ENCODE measurements around the gene NPM1. TPM values are rescaled to one million over a fixed set of nuclear protein-coding genes. Genes with fewer than 3 reads are reported as not detected.

Gene NPM1
- total and polyA plus RNA-seq, 4 experiments from 2014 or later: 595 to 892 (median 817) TPM

- H3K4me3 ChIP-seq (ENCODE audit: low read length in 2 of 2): no peak overlapping the region
- ChIA-PET CTCF (ENCODE audit: partially characterized antibody) (no interaction called here), POLR2A (ENCODE audit: partially characterized antibody) (interaction anchor here (1.2 kb wide), 1 partner anchor 35 kb away, joined by 3 read pairs; the partner anchor contains the start of gene NPM1)
- H3K9me3 Mint-ChIP-seq: no peaks in the 10 kb centered on the region
- no peaks in the 10 kb centered on the region for H3K36me3 ChIP-seq (ENCODE audit: insufficient read depth, low read length)
- no peaks in the 10 kb centered on the region for H3K9me3 ChIP-seq (ENCODE audit: control insufficient read depth in 1 of 2, low read length in 2 of 2)
- peaks cover 7 to 9% of the 10 kb centered on the region in 2 donors for H3K27me3 Mint-ChIP-seq
- H3K4me1 ChIP-seq (ENCODE audit: insufficient read depth, low read length): peaks cover 20% of the 10 kb centered on the region
- no peak overlapping the region for H3K27ac ChIP-seq (ENCODE audit: low read depth, low read length)
- intact Hi-C loops (cut with micrococcal nuclease): no loop called here
- no peak for DNase-seq
- H3K36me3 Mint-ChIP-seq: no peaks in the 10 kb centered on the region
- peaks cover 10% of the 10 kb centered on the region for H3K27me3 ChIP-seq (ENCODE audit: insufficient read depth, low read length)
- no peak overlapping the region for H3K27ac Mint-ChIP-seq
- no peak overlapping the region for H3K4me3 Mint-ChIP-seq
- peaks cover 5 to 20% (median 13%) of the 10 kb centered on the region in 4 donors for H3K4me1 Mint-ChIP-seq
Observed at GRCh38 chr5:171422495-171422894, 34.8 kb downstream of the NPM1 start.

- no peaks in the 10 kb centered on the region for H3K36me3 ChIP-seq (ENCODE audit: insufficient read depth, low read length)
- intact Hi-C loops (cut with micrococcal nuclease): no loop called here
- H3K27me3 ChIP-seq (ENCODE audit: insufficient read depth, low read length): peaks cover 10% of the 10 kb centered on the region
- no peaks in the 10 kb centered on the region for H3K36me3 Mint-ChIP-seq
- no peak overlapping the region for H3K27ac Mint-ChIP-seq
- no peak for DNase-seq
- H3K4me1 ChIP-seq (ENCODE audit: insufficient read depth, low read length): peaks cover 20% of the 10 kb centered on the region
- H3K9me3 Mint-ChIP-seq: no peaks in the 10 kb centered on the region
- peaks cover 7 to 9% of the 10 kb centered on the region in 2 donors for H3K27me3 Mint-ChIP-seq
- H3K4me1 Mint-ChIP-seq: peaks cover 5 to 20% (median 13%) of the 10 kb centered on the region in 4 donors
- no peak overlapping the region for H3K27ac ChIP-seq (ENCODE audit: low read depth, low read length)
- no peaks in the 10 kb centered on the region for H3K9me3 ChIP-seq (ENCODE audit: control insufficient read depth in 1 of 2, low read length in 2 of 2)
- H3K4me3 ChIP-seq (ENCODE audit: low read length in 2 of 2): no peak overlapping the region
- ChIA-PET CTCF (ENCODE audit: partially characterized antibody) (no interaction called here), POLR2A (ENCODE audit: partially characterized antibody) (interaction anchor here (1.2 kb wide), 1 partner anchor 35 kb away, joined by 3 read pairs; the partner anchor contains the start of gene NPM1)
- no peak overlapping the region for H3K4me3 Mint-ChIP-seq
Observed at GRCh38 chr5:171422902-171423663, 35.4 kb downstream of the NPM1 start.

- Histone ChIP-seq H3K27me3 (ENCODE audit: insufficient read depth, low read length) (peaks cover 10% of the 10 kb centered on the region), H3K36me3 (ENCODE audit: insufficient read depth, low read length) (no peaks in the 10 kb centered on the region), H3K27ac (ENCODE audit: low read depth, low read length) (no peak overlapping the region), H3K9me3 (ENCODE audit: control insufficient read depth in 1 of 2, low read length in 2 of 2) (no peaks in the 10 kb centered on the region), H3K4me3 (ENCODE audit: low read length in 2 of 2) (no peak overlapping the region), H3K4me1 (ENCODE audit: insufficient read depth, low read length) (peaks cover 11% of the 10 kb centered on the region)
- H3K4me3 Mint-ChIP-seq: no peak overlapping the region
- H3K36me3 Mint-ChIP-seq: no peaks in the 10 kb centered on the region
- ChIA-PET CTCF (ENCODE audit: partially characterized antibody) (no interaction called here), POLR2A (ENCODE audit: partially characterized antibody) (no interaction called here)
- intact Hi-C loops (cut with micrococcal nuclease): no loop called here
- no peaks in the 10 kb centered on the region for H3K9me3 Mint-ChIP-seq
- no peak overlapping the region for H3K27ac Mint-ChIP-seq
- H3K4me1 Mint-ChIP-seq: peaks cover 2 to 12% (median 6%) of the 10 kb centered on the region in 4 donors
- H3K27me3 Mint-ChIP-seq: peaks cover 7 to 9% of the 10 kb centered on the region in 2 donors
- no peak for DNase-seq
Observed at GRCh38 chr5:171424726-171425125, 37.1 kb downstream of the NPM1 start.

DNA sequence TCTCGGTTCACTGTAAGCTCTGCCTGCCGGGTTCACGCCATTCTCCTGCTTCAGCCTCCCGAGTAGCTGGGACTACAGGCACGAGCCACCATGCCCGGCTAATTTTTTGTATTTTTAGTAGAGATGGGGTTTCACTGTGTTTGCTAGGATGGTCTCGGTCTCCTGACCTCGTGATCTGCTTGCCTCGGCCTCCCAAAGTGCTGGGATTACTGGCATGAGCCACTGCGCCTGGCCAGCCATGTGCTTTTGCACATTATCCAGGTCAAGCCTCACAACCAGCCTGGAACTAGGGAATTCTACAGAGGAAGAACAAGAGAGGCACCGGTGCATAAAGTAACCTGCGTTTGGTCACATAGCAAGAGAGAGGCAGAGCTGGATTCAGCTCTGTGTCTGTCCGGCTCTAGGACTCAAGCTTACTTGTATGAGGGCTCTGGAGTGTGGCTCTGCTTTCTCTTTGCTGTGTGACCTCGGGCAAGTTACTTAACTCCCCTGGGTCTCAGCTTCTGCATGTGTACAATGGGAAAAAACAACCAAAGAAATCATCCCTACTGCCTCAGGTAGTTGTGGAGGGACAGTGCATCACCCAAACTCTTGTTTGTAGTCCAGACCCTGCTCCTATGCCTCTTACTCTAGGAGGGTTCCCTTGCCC is 38.1 kb downstream of the NPM1 start:
- CTCF ChIA-PET (ENCODE audit: partially characterized antibody): interaction anchor here (0.7 kb wide), 1 partner anchor 569 kb away, joined by 3 read pairs; no protein-coding TSS in a partner anchor
- no peak overlapping the region for H3K4me3 Mint-ChIP-seq

DNA sequence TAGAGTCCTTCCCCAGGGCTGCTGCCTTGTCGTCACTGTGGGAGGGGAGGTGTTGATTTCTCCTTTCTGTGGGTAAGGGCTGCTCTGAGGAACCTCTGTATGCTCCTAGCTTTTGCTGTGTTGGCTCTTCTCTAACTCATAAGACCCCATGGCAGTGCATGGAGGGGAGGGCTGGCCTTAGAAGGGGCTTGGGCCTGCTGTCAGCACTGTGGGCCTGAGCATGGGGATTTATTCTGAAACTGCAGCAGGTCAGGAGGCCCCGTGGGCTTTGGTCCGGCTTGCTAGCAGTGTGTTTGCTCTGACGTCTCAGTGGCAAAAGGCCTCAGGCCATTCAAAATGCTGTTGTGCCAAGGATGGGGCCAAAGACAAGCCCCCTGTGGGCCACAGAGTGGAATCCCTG is 38.6 kb downstream of the NPM1 start:
- intact Hi-C loops (cut with micrococcal nuclease): no loop called here
- no peaks in the 10 kb centered on the region for H3K4me1 Mint-ChIP-seq
- H3K4me3 Mint-ChIP-seq: no peak overlapping the region
- H3K27me3 Mint-ChIP-seq: peaks cover 0 to 7% of the 10 kb centered on the region in 2 donors
- H3K27me3 ChIP-seq (ENCODE audit: insufficient read depth, low read length): peaks cover 3% of the 10 kb centered on the region
- no peak overlapping the region for H3K4me3 ChIP-seq (ENCODE audit: low read length in 2 of 2)
- no peak for DNase-seq
- ChIA-PET CTCF (ENCODE audit: partially characterized antibody) (no interaction called here), POLR2A (ENCODE audit: partially characterized antibody) (no interaction called here)
- H3K27ac ChIP-seq (ENCODE audit: low read depth, low read length): no peak overlapping the region
- no peaks in the 10 kb centered on the region for H3K4me1 ChIP-seq (ENCODE audit: insufficient read depth, low read length)
- no peaks in the 10 kb centered on the region for H3K36me3 Mint-ChIP-seq
- H3K36me3 ChIP-seq (ENCODE audit: insufficient read depth, low read length): no peaks in the 10 kb centered on the region
- H3K9me3 Mint-ChIP-seq: no peaks in the 10 kb centered on the region
- no peak overlapping the region for H3K27ac Mint-ChIP-seq
- H3K9me3 ChIP-seq (ENCODE audit: control insufficient read depth in 1 of 2, low read length in 2 of 2): no peaks in the 10 kb centered on the region

More for the DNA sequence above, 38.1 kb downstream of the NPM1 start:
- Histone ChIP-seq H3K4me1 (ENCODE audit: insufficient read depth, low read length) (peaks cover 3% of the 10 kb centered on the region), H3K9me3 (ENCODE audit: control insufficient read depth in 1 of 2, low read length in 2 of 2) (no peaks in the 10 kb centered on the region), H3K27me3 (ENCODE audit: insufficient read depth, low read length) (peaks cover 9% of the 10 kb centered on the region), H3K27ac (ENCODE audit: low read depth, low read length) (no peak overlapping the region), H3K4me3 (ENCODE audit: low read length in 2 of 2) (no peak overlapping the region), H3K36me3 (ENCODE audit: insufficient read depth, low read length) (no peaks in the 10 kb centered on the region)
- no peak for DNase-seq
- POLR2A ChIA-PET (ENCODE audit: partially characterized antibody): no interaction called here
- Mint-ChIP-seq H3K36me3 (no peaks in the 10 kb centered on the region), H3K27me3 (peaks cover 3 to 9% of the 10 kb centered on the region in 2 donors), H3K4me1 (peaks cover 0 to 5% (median 4%) of the 10 kb centered on the region in 4 donors), H3K27ac (no peak overlapping the region), H3K9me3 (no peaks in the 10 kb centered on the region)
- intact Hi-C loops (cut with micrococcal nuclease): no loop called here

DNA sequence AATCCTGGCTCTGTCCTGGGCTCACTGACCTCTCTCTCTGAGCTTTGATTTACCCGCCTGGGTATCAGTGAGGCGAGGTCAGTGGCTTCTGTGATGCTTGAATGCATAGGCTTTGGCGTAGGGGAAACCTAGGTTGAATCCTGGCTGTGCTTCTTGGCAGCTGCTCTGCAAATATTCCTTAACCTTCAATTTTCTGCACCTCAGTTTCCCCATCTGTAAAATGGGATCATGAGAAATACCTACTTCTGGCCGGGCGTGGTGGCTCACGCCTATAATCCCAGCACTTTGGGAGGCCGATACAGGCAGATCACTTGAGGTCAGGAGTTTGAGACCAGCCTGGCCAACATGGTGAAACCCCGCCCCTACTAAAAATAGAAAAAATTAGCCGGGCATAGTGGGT is 39.0 kb downstream of the NPM1 start:
- no peak for DNase-seq
- H3K36me3 Mint-ChIP-seq: no peaks in the 10 kb centered on the region
- intact Hi-C loops (cut with micrococcal nuclease): no loop called here

GRCh38 chr5:171427318-171428167 is 39.9 kb downstream of the NPM1 start:
- H3K4me1 Mint-ChIP-seq: no peaks in the 10 kb centered on the region
- CTCF ChIA-PET (ENCODE audit: partially characterized antibody): no interaction called here
- Histone ChIP-seq H3K9me3 (ENCODE audit: control insufficient read depth in 1 of 2, low read length in 2 of 2) (no peaks in the 10 kb centered on the region), H3K4me1 (ENCODE audit: insufficient read depth, low read length) (no peaks in the 10 kb centered on the region), H3K36me3 (ENCODE audit: insufficient read depth, low read length) (no peaks in the 10 kb centered on the region), H3K27ac (ENCODE audit: low read depth, low read length) (no peak overlapping the region), H3K27me3 (ENCODE audit: insufficient read depth, low read length) (no peaks in the 10 kb centered on the region), H3K4me3 (ENCODE audit: low read length in 2 of 2) (no peak overlapping the region)
- intact Hi-C loops (cut with micrococcal nuclease): no loop called here
- H3K36me3 Mint-ChIP-seq: no peaks in the 10 kb centered on the region
- H3K9me3 Mint-ChIP-seq: no peaks in the 10 kb centered on the region
- POLR2A ChIA-PET (ENCODE audit: partially characterized antibody): interaction anchor here (0.6 kb wide), 1 partner anchor 13 kb away, joined by 3 read pairs; no protein-coding TSS in a partner anchor
- H3K4me3 Mint-ChIP-seq: no peak overlapping the region
- no peak for DNase-seq
- H3K27ac Mint-ChIP-seq: no peak overlapping the region
- peaks cover 0 to 2% of the 10 kb centered on the region in 2 donors for H3K27me3 Mint-ChIP-seq

More for the DNA sequence above, 39.0 kb downstream of the NPM1 start:
- H3K4me1 ChIP-seq (ENCODE audit: insufficient read depth, low read length): no peaks in the 10 kb centered on the region
- H3K9me3 ChIP-seq (ENCODE audit: control insufficient read depth in 1 of 2, low read length in 2 of 2): no peaks in the 10 kb centered on the region
- no peak overlapping the region for H3K27ac ChIP-seq (ENCODE audit: low read depth, low read length)
- H3K27me3 ChIP-seq (ENCODE audit: insufficient read depth, low read length): no peaks in the 10 kb centered on the region
- ChIA-PET CTCF (ENCODE audit: partially characterized antibody) (no interaction called here), POLR2A (ENCODE audit: partially characterized antibody) (interaction anchor here (0.6 kb wide), 1 partner anchor 14 kb away, joined by 3 read pairs; no protein-coding TSS in a partner anchor)
- Mint-ChIP-seq H3K27ac (no peak overlapping the region), H3K27me3 (peaks cover 0 to 5% of the 10 kb centered on the region in 2 donors), H3K9me3 (no peaks in the 10 kb centered on the region), H3K4me3 (no peak overlapping the region), H3K4me1 (no peaks in the 10 kb centered on the region)
- H3K36me3 ChIP-seq (ENCODE audit: insufficient read depth, low read length): no peaks in the 10 kb centered on the region
- H3K4me3 ChIP-seq (ENCODE audit: low read length in 2 of 2): no peak overlapping the region
